Measurements from ENCODE around the gene MAST4.
A peak's percentile ranks its signal among the peaks of the same experiment; 100 is the strongest.

Gene MAST4

GRCh38 chr5:66969963-66970362, 373.8 kb downstream of the MAST4 start:
- no peak for DNase-seq

- no peak for DNase-seq
Measured at GRCh38 chr5:66972004-66972403, 375.8 kb downstream of the MAST4 start.

GRCh38 chr5:66974256-66974655, 378.1 kb downstream of the MAST4 start:
- no peak for DNase-seq

GRCh38 chr5:66976108-66976507, 379.9 kb downstream of the MAST4 start:
- no peak for DNase-seq

GRCh38 chr5:66979738-66980137, 383.5 kb downstream of the MAST4 start:
- DNase-seq, result no peak

GRCh38 chr5:66981266-66982055, 385.3 kb downstream of the MAST4 start:
- no peak for DNase-seq

GRCh38 chr5:66982056-66982387, 385.8 kb downstream of the MAST4 start:
- DNase-seq, result no peak

GRCh38 chr5:66982470-66982869, 386.3 kb downstream of the MAST4 start:
- no peak for DNase-seq

- no peak for DNase-seq
Measured at GRCh38 chr5:66985417-66985816, 389.2 kb downstream of the MAST4 start.

GRCh38 chr5:66986009-66986408, 389.8 kb downstream of the MAST4 start:
- DNase-seq, result no peak

- DNase-seq, result no peak
Measured at GRCh38 chr5:66986534-66986933, 390.3 kb downstream of the MAST4 start.

- DNase-seq, result no peak
Measured at GRCh38 chr5:66987126-66987525, 390.9 kb downstream of the MAST4 start.

- DNase-seq, result no peak
Measured at GRCh38 chr5:66987540-66987939, 391.3 kb downstream of the MAST4 start.

- peak; percentile 77 for DNase-seq
Measured at GRCh38 chr5:66987949-66988838, 392.0 kb downstream of the MAST4 start.

- DNase-seq, result no peak
Measured at GRCh38 chr5:66989286-66989685, 393.1 kb downstream of the MAST4 start.

- DNase-seq, result no peak
Measured at GRCh38 chr5:66989781-66990180, 393.6 kb downstream of the MAST4 start.

- peak; percentile 17 for DNase-seq
Measured at GRCh38 chr5:66991746-66992145, 395.6 kb downstream of the MAST4 start.

- peak; percentile 51 for DNase-seq
Measured at GRCh38 chr5:66992547-66992946, 396.4 kb downstream of the MAST4 start.

- DNase-seq, result no peak
Measured at GRCh38 chr5:66993448-66993847, 397.3 kb downstream of the MAST4 start.

GRCh38 chr5:66993882-66994281, 397.7 kb downstream of the MAST4 start:
- no peak for DNase-seq

GRCh38 chr5:66994790-66995189, 398.6 kb downstream of the MAST4 start:
- DNase-seq, result no peak

GRCh38 chr5:67000794-67001475, 404.7 kb downstream of the MAST4 start:
- no peak for DNase-seq

GRCh38 chr5:67002832-67003684, 406.9 kb downstream of the MAST4 start:
- DNase-seq, result peak; percentile 63
